ENCODE results near the gene PGBD1. TPM values are rescaled to one million over a fixed set of nuclear protein-coding genes. Genes with fewer than 3 reads are reported as not detected.

The PGBD1 gene
- total RNA-seq, 1 experiment from 2014 or later, result 6.8 TPM

Other genes with a start within 250 kb of the PGBD1 start
- gene ZNF165, start 201.0 kb upstream of the PGBD1 start, total RNA-seq (2014; rRNA removed; shearing (Covaris generic)), result 2.1 and 3.5 TPM in 2 replicates
- gene ZSCAN16, start 157.0 kb upstream of the PGBD1 start, total RNA-seq (2014; rRNA removed; shearing (Covaris generic)), result 4.0 and 4.3 TPM in 2 replicates
- 13.4 and 18.6 TPM in 2 replicates for gene ZKSCAN8, start 139.7 kb upstream of the PGBD1 start, total RNA-seq (2014; rRNA removed; shearing (Covaris generic))
- gene ZSCAN9, start 56.3 kb upstream of the PGBD1 start, total RNA-seq (2014; rRNA removed; shearing (Covaris generic)), result 15.6 and 20.4 TPM in 2 replicates
- gene ZKSCAN4, start 29.3 kb upstream of the PGBD1 start, total RNA-seq (2014; rRNA removed; shearing (Covaris generic)), result 5.6 and 6.7 TPM in 2 replicates
- gene NKAPL, start 22.3 kb upstream of the PGBD1 start, total RNA-seq (2014; rRNA removed; shearing (Covaris generic)), result not detected in 2 replicates
- 11.0 and 14.8 TPM in 2 replicates for gene ZSCAN26, start 14.4 kb upstream of the PGBD1 start, total RNA-seq (2014; rRNA removed; shearing (Covaris generic))
- gene ZSCAN31, start 54.6 kb downstream of the PGBD1 start, total RNA-seq (2014; rRNA removed; shearing (Covaris generic)), result 5.6 and 5.8 TPM in 2 replicates
- gene ZKSCAN3, start 68.4 kb downstream of the PGBD1 start, total RNA-seq (2014; rRNA removed; shearing (Covaris generic)), result 6.5 and 8.1 TPM in 2 replicates
- gene ZSCAN12, start 118.2 kb downstream of the PGBD1 start, total RNA-seq (2014; rRNA removed; shearing (Covaris generic)), result 4.6 and 7.1 TPM in 2 replicates
- gene ZSCAN23, start 161.9 kb downstream of the PGBD1 start, total RNA-seq (2014; rRNA removed; shearing (Covaris generic)), result 3.0 and 6.5 TPM in 2 replicates
- not detected in 2 replicates for gene GPX6, start 234.2 kb downstream of the PGBD1 start, total RNA-seq (2014; rRNA removed; shearing (Covaris generic))
- gene GPX5, start 244.3 kb downstream of the PGBD1 start, total RNA-seq (2014; rRNA removed; shearing (Covaris generic)), result not detected in 2 replicates

Measured in H7 (cell line).